ENCODE data around the gene UGT1A8. TPM values are rescaled to one million over a fixed set of nuclear protein-coding genes. Genes with fewer than 3 reads are reported as not detected.

UGT1A8 gene
- total RNA-seq, 4 donors from 2014 or later = not detected

GRCh38 chr2:233772583-233772982 lies 155.2 kb downstream of the UGT1A8 start:
- intact Hi-C loops (cut with DNase I) = no loop called here
- Histone ChIP-seq H3K27me3 (peaks cover 0 to 6% (median 0%) of the 10 kb centered on the region in 4 donors), H3K36me3 (no peaks in the 10 kb centered on the region), H3K4me3 (no peak overlapping the region), H3K27ac (replicated peaks in 1 of 4) (no peak overlapping the region), H3K4me1 (no peaks in the 10 kb centered on the region), H3K9me3 (peaks cover 0 to 6% (median 3%) of the 10 kb centered on the region in 4 donors)
- DNase-seq (ENCODE audit: extremely low spot score) = peak; percentile 60
- TF ChIP-seq EP300 (IDR thresholded peaks at IDR 0.05) = no peak
- no peak for TF ChIP-seq POLR2A (IDR thresholded peaks at IDR 0.05; ENCODE audit: low read depth)
- no peak for TF ChIP-seq CTCF (IDR thresholded peaks at IDR 0.05)
- TF ChIP-seq POLR2AphosphoS5 (IDR thresholded peaks at IDR 0.05) = no peak
- WGBS = 89% methylated on average over 4 of the region's 5 CpGs

GRCh38 chr2:233773854-233774253 lies 156.4 kb downstream of the UGT1A8 start:
- no peak for TF ChIP-seq POLR2AphosphoS5 (IDR thresholded peaks at IDR 0.05)
- TF ChIP-seq CTCF (IDR thresholded peaks at IDR 0.05) = no peak
- no peak for TF ChIP-seq POLR2A (IDR thresholded peaks at IDR 0.05; ENCODE audit: low read depth)
- TF ChIP-seq EP300 (IDR thresholded peaks at IDR 0.05) = no peak
- no peak overlapping the region for H3K4me3 ChIP-seq
- peaks cover 0 to 6% (median 0%) of the 10 kb centered on the region in 4 donors for H3K27me3 ChIP-seq
- H3K27ac ChIP-seq (replicated peaks in 1 of 4) = no peak overlapping the region
- no peaks in the 10 kb centered on the region for H3K4me1 ChIP-seq
- intact Hi-C loops (cut with DNase I) = no loop called here
- H3K36me3 ChIP-seq = no peaks in the 10 kb centered on the region
- peak; percentile 53 for DNase-seq (ENCODE audit: extremely low spot score)
- peaks cover 0 to 6% (median 3%) of the 10 kb centered on the region in 4 donors for H3K9me3 ChIP-seq
- WGBS = 90% methylated on average over 5 of the region's 5 CpGs

- Histone ChIP-seq H3K27ac (replicated peaks in 1 of 4) (no peak overlapping the region), H3K4me3 (no peak overlapping the region), H3K36me3 (no peaks in the 10 kb centered on the region), H3K4me1 (no peaks in the 10 kb centered on the region), H3K27me3 (no peaks in the 10 kb centered on the region), H3K9me3 (peaks cover 0 to 10% (median 3%) of the 10 kb centered on the region in 4 donors)
- WGBS = 89% methylated on average over 6 of the region's 6 CpGs
- intact Hi-C loops (cut with DNase I) = no loop called here
- DNase-seq (ENCODE audit: extremely low spot score) = no peak
- TF ChIP-seq CTCF (IDR thresholded peaks at IDR 0.05) (no peak), POLR2AphosphoS5 (IDR thresholded peaks at IDR 0.05) (no peak), EP300 (IDR thresholded peaks at IDR 0.05) (no peak)
Observed at GRCh38 chr2:233775414-233775813, 158.0 kb downstream of the UGT1A8 start.

- 88% methylated on average over 2 of the region's 2 CpGs for WGBS
- intact Hi-C loops (cut with DNase I) = no loop called here
- H3K4me3 ChIP-seq = no peak within 1 kb of the TSS
- no peaks in the 10 kb centered on the region for H3K36me3 ChIP-seq
- DNase-seq (ENCODE audit: extremely low spot score) = peak; percentile 53
- TF ChIP-seq POLR2AphosphoS5 (IDR thresholded peaks at IDR 0.05) (no peak), CTCF (IDR thresholded peaks at IDR 0.05) (no peak), POLR2A (IDR thresholded peaks at IDR 0.05; ENCODE audit: low read depth) (no peak), EP300 (IDR thresholded peaks at IDR 0.05) (no peak)
- H3K9me3 ChIP-seq = peaks cover 0 to 10% (median 3%) of the 10 kb centered on the region in 4 donors
- H3K4me1 ChIP-seq = no peaks in the 10 kb centered on the region
- H3K27ac ChIP-seq (replicated peaks in 1 of 4) = no peak within 1 kb of the TSS
- H3K27me3 ChIP-seq = no peaks in the 10 kb centered on the region
Observed at GRCh38 chr2:233778030-233778429, 160.6 kb downstream of the UGT1A8 start, which contains the start of gene MROH2A. Gene MROH2A, plus strand, starts transcription at chr2:233778330. Its CDS starts 1,029 bp downstream, at chr2:233779359.

- H3K27ac ChIP-seq (replicated peaks in 1 of 4) = no peak overlapping the region
- no peak overlapping the region for H3K4me3 ChIP-seq
- no peaks in the 10 kb centered on the region for H3K36me3 ChIP-seq
- DNase-seq (ENCODE audit: extremely low spot score) = peak; percentile 81
- H3K4me1 ChIP-seq = no peaks in the 10 kb centered on the region
- H3K27me3 ChIP-seq = peaks cover 0 to 4% (median 0%) of the 10 kb centered on the region in 4 donors
- WGBS = 100% methylated on average over 1 of the region's 4 CpGs
- TF ChIP-seq EP300 (IDR thresholded peaks at IDR 0.05) (no peak), CTCF (IDR thresholded peaks at IDR 0.05) (no peak), POLR2AphosphoS5 (IDR thresholded peaks at IDR 0.05) (no peak), POLR2A (IDR thresholded peaks at IDR 0.05; ENCODE audit: low read depth) (no peak)
- peaks cover 0 to 10% (median 3%) of the 10 kb centered on the region in 4 donors for H3K9me3 ChIP-seq
- intact Hi-C loops (cut with DNase I) = no loop called here
Observed at GRCh38 chr2:233779722-233780121, 162.3 kb downstream of the UGT1A8 start.

Data from esophagus muscularis mucosa (tissue), 4 donors.